NB4 (cell line): Measurements from ENCODE around the gene RGS12.

Experiments
- POLR2A ChIP-seq: IDR thresholded peaks from 2 replicates; pipeline ENCODE4 v1.6.1; 2011; ENCODE audit warnings: mild to moderate bottlenecking; ENCODE audit not compliant: insufficient read length; ENCODE audit errors: extremely low read depth
- TF ChIP-seq, protein P1 (sequence below): IDR thresholded peaks from one replicate; pipeline ENCODE4 v1.5.1; 2012; ENCODE audit warnings: low read depth, low read length

DNA sequence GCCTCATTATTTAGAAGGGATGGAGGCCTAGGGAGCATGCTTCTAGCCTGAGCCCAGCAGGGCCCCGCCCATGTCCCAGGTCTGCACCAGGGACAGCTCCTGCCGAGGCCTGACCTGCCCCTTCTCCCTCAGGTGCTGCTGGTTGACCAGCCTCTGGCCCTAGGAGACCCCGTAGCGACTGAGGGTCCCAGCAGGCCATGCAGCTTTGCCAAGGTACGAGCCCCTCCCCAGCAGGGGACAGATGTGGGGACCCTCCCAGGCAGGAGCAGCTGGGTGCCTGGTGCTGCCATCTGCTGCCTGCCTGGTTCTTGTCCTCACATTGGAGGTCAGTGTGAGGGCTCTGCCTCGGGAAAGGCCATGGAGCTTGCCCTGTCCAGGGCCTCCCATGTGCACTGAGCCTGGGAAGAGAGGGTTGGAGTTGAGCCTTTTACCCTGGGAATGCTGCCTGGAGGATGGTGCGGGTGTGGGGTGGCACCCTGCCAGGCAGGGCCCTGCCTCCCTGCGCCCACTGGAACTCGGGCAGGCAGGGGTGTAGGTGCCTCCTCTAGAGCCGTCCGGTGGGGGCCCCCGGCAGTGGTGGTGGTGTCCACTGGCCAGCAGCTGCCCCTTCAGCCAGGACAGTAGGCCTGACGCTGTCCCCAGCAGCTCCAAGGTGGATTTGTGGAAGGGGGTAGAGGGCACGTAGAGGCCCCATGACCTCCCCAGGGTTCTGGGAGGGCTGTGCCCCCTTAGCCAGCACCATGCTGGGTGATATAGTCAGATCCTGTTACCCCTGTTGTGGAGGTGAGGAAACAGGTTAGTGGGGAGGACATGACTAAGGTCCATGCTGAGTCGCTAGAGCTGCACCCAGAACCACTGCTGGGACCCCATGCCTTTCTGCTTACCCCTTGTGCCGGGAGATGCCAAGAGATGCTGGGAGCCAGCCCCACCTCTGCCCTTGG lies 46.1 kb upstream of the RGS12 start:
- TF ChIP-seq, protein P1, sequence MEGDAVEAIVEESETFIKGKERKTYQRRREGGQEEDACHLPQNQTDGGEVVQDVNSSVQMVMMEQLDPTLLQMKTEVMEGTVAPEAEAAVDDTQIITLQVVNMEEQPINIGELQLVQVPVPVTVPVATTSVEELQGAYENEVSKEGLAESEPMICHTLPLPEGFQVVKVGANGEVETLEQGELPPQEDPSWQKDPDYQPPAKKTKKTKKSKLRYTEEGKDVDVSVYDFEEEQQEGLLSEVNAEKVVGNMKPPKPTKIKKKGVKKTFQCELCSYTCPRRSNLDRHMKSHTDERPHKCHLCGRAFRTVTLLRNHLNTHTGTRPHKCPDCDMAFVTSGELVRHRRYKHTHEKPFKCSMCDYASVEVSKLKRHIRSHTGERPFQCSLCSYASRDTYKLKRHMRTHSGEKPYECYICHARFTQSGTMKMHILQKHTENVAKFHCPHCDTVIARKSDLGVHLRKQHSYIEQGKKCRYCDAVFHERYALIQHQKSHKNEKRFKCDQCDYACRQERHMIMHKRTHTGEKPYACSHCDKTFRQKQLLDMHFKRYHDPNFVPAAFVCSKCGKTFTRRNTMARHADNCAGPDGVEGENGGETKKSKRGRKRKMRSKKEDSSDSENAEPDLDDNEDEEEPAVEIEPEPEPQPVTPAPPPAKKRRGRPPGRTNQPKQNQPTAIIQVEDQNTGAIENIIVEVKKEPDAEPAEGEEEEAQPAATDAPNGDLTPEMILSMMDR = peak; percentile 15
- no peak for TF ChIP-seq POLR2A
